ENCODE results near the gene KCNK15.

DNA sequence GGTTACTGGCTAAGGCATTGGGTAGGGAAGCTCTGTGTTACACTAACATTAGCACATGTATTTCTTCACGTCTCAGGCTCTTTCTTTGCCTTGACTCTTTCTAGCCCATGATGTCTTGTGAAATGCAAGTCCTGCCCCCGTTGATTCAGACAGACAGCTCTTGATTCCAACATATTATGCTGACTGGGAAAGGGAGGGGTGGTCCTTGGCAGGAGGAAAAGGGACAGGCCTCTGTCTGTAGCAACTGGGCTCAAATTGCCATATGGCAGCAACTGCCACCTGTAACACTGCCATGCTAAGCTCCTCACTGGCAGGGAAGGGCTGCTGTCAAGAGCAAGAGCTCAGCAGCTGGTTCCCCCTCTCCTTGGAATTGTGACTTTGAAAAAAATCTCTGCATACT is 5.7 kb upstream of the KCNK15 start:
- TF ChIP-seq, protein P1, sequence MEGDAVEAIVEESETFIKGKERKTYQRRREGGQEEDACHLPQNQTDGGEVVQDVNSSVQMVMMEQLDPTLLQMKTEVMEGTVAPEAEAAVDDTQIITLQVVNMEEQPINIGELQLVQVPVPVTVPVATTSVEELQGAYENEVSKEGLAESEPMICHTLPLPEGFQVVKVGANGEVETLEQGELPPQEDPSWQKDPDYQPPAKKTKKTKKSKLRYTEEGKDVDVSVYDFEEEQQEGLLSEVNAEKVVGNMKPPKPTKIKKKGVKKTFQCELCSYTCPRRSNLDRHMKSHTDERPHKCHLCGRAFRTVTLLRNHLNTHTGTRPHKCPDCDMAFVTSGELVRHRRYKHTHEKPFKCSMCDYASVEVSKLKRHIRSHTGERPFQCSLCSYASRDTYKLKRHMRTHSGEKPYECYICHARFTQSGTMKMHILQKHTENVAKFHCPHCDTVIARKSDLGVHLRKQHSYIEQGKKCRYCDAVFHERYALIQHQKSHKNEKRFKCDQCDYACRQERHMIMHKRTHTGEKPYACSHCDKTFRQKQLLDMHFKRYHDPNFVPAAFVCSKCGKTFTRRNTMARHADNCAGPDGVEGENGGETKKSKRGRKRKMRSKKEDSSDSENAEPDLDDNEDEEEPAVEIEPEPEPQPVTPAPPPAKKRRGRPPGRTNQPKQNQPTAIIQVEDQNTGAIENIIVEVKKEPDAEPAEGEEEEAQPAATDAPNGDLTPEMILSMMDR (IDR thresholded peaks at IDR 0.05) = no peak
- no peak for TF ChIP-seq POLR2A (IDR thresholded peaks at IDR 0.05)

All from Peyer's patch (tissue), 4 donors.